PC-9 (cell line): ENCODE results near the gene NBEAL2. TPM values are rescaled to one million over a fixed set of nuclear protein-coding genes. Genes with fewer than 3 reads are reported as not detected.

ENCODE experiments used
- BruUV-seq: library from RNA; stranded (reverse); fragments of 400-500 nt; replicated peaks from 2 replicates; lab custom pipeline; 2021; lab: Mats Ljungman, UMichigan
- CTCF ChIA-PET: fragments of 300-600 bp; sonication (Branson Sonifier 250); formaldehyde crosslinking; loops from one replicate; lab custom pipeline; 2022; ENCODE audit warnings: antibody characterized with exemption; lab: Charles Lee
- POLR2A ChIA-PET: fragments of 300-600 bp; sonication (Branson Sonifier 250); formaldehyde crosslinking; loops from one replicate; lab custom pipeline; 2022; ENCODE audit warnings: antibody characterized with exemption; ENCODE audit not compliant: unreplicated experiment; lab: Charles Lee
- DNase-seq, 2 experiments: peaks; one replicate each; pipeline versions ENCODE4 v3.0.0 to v3.0.0-alpha.2; 2015 to 2022; ENCODE audit warnings: mixed read lengths in 1 of 2
- H2AFZ ChIP-seq: fragments of 200-600 bp; sonication (generic); 2 replicates; pipeline ENCODE4 v1.8.1; 2017; ENCODE audit warnings: antibody characterized with exemption
- H3F3A ChIP-seq: fragments of 200-600 bp; sonication (generic); 2 replicates; pipeline ENCODE4 v1.8.1; 2017; ENCODE audit warnings: antibody characterized with exemption, mild to moderate bottlenecking, low read depth; ENCODE audit not compliant: insufficient read depth
- H3K27ac ChIP-seq: fragments of 200-600 bp; sonication (generic); 2 replicates; pipeline ENCODE4 v1.6.1; 2016; ENCODE audit warnings: mixed run types
- H3K27me3 ChIP-seq: fragments of 200-600 bp; sonication (generic); 2 replicates; pipeline ENCODE4 v1.6.1; 2016; ENCODE audit warnings: low read depth, mixed run types; ENCODE audit not compliant: insufficient read depth
- H3K36me3 ChIP-seq: fragments of 200-600 bp; sonication (generic); 2 replicates; pipeline ENCODE4 v1.6.1; 2016; ENCODE audit warnings: low read depth, mixed run types
- H3K4me1 ChIP-seq: fragments of 200-600 bp; sonication (generic); replicated peaks from 2 replicates; pipeline ENCODE4 v1.6.1; 2016; ENCODE audit warnings: mixed run types; ENCODE audit not compliant: insufficient read depth
- H3K4me2 ChIP-seq: fragments of 200-600 bp; sonication (generic); 2 replicates; pipeline ENCODE4 v1.6.1; 2017; ENCODE audit warnings: mixed run types
- H3K4me3 ChIP-seq: fragments of 200-600 bp; sonication (generic); 2 replicates; pipeline ENCODE4 v1.6.1; 2016; ENCODE audit warnings: mixed run types
- H3K79me2 ChIP-seq: fragments of 200-600 bp; sonication (generic); 2 replicates; pipeline ENCODE4 v1.6.1; 2017; ENCODE audit warnings: low read depth, mixed run types
- H3K9me2 ChIP-seq: fragments of 200-600 bp; sonication (generic); 2 replicates; pipeline ENCODE4 v1.8.1; 2017; ENCODE audit warnings: mild to moderate bottlenecking; ENCODE audit not compliant: insufficient read depth
- H3K9me3 ChIP-seq: fragments of 200-600 bp; sonication (generic); 2 replicates; pipeline ENCODE4 v1.8.1; 2016; ENCODE audit warnings: low read depth; ENCODE audit not compliant: insufficient read depth
- H4K20me1 ChIP-seq: fragments of 200-600 bp; sonication (generic); 2 replicates; pipeline ENCODE4 v1.8.1; 2017; ENCODE audit not compliant: insufficient read depth
- EZH2 ChIP-seq: fragments of 200-600 bp; sonication (generic); IDR thresholded peaks from 2 replicates; pipeline ENCODE4 v1.8.0; 2017; ENCODE audit warnings: antibody characterized with exemption, low read depth
- intact Hi-C: fragments of 100-400 bp; cut with micrococcal nuclease; formaldehyde crosslinking; loops from one replicate; pipeline ENCODE4 v1.10.0; 2022; ENCODE audit not compliant: unreplicated experiment
- total RNA-seq: library from RNA; stranded (reverse); gene quantifications from 2 replicates; pipeline ENCODE4 v1.2.3, GENCODE V29; 2021
- TF ChIP-seq, protein P1 (sequence below): fragments of 200-600 bp; sonication (generic); conservative IDR thresholded peaks from 2 replicates; pipeline ENCODE4 v1.6.1; 2017; ENCODE audit warnings: mixed run types, antibody characterized with exemption, mild to moderate bottlenecking, moderate library complexity

Gene NBEAL2
- total RNA-seq, 1 experiment from 2014 or later: 81.0 TPM

- intact Hi-C loops: no loop called here
- BruUV-seq: no TSS peak
Observed at GRCh38 chr3:47006145-47006651, 26.7 kb downstream of the NBEAL2 start.

GRCh38 chr3:47007001-47007400, 27.5 kb downstream of the NBEAL2 start:
- no peaks in the 10 kb centered on the region for H3K36me3 ChIP-seq
- no peak for DNase-seq
- CTCF ChIA-PET: no interaction called here

More at GRCh38 chr3:47006145-47006651, 26.7 kb downstream of the NBEAL2 start:
- no peaks in the 10 kb centered on the region for H3K36me3 ChIP-seq
- ChIA-PET POLR2A (interaction anchor here (0.7 kb wide), 1 partner anchor 91 kb away, joined by 3 read pairs; no protein-coding TSS in a partner anchor), CTCF (no interaction called here)
- TF ChIP-seq, protein P1, sequence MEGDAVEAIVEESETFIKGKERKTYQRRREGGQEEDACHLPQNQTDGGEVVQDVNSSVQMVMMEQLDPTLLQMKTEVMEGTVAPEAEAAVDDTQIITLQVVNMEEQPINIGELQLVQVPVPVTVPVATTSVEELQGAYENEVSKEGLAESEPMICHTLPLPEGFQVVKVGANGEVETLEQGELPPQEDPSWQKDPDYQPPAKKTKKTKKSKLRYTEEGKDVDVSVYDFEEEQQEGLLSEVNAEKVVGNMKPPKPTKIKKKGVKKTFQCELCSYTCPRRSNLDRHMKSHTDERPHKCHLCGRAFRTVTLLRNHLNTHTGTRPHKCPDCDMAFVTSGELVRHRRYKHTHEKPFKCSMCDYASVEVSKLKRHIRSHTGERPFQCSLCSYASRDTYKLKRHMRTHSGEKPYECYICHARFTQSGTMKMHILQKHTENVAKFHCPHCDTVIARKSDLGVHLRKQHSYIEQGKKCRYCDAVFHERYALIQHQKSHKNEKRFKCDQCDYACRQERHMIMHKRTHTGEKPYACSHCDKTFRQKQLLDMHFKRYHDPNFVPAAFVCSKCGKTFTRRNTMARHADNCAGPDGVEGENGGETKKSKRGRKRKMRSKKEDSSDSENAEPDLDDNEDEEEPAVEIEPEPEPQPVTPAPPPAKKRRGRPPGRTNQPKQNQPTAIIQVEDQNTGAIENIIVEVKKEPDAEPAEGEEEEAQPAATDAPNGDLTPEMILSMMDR: no peak
- TF ChIP-seq EZH2: no peak
- H3K9me3 ChIP-seq: no peaks in the 10 kb centered on the region
- no peak overlapping the region for H3K4me3 ChIP-seq
- no peaks in the 10 kb centered on the region for H4K20me1 ChIP-seq
- H3K4me1 ChIP-seq: no peaks in the 10 kb centered on the region
- no peaks in the 10 kb centered on the region for H3K9me2 ChIP-seq
- H3K79me2 ChIP-seq: no peaks in the 10 kb centered on the region
- H3K27me3 ChIP-seq: no peaks in the 10 kb centered on the region
- no peaks in the 10 kb centered on the region for H3F3A ChIP-seq
- no peak overlapping the region for H3K27ac ChIP-seq
- no peak for DNase-seq
- no peak overlapping the region for H2AFZ ChIP-seq
- H3K4me2 ChIP-seq: no peak overlapping the region

DNA sequence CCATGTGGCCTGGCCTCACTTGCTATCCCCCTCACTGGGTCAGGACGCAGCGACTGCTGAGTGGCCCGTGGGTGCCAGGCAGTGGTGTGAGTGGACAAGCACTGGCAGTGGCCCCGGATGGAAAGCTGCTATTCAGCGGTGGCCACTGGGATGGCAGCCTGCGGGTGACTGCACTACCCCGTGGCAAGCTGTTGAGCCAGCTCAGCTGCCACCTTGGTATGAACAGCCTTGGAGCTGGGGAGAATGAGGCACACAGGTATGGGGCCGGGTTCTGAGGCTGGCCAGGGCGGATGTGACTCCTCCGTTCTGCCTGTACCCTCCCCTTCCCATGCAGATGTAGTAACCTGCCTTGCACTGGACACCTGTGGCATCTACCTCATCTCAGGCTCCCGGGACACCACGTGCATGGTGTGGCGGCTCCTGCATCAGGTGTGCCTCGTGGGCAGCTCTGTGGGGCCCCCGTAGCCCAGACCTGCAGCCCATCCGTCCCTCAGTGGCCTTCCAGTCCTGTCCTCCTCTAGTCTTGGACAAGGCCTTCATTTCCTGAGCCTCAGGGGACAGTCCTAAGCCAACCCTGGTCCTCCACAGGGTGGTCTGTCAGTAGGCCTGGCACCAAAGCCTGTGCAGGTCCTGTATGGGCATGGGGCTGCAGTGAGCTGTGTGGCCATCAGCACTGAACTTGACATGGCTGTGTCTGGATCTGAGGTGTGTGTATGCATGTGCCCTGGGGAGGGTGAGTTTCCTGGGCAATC, 28.2 kb downstream of the NBEAL2 start:
- Histone ChIP-seq H3K27me3 (no peaks in the 10 kb centered on the region), H3K4me1 (no peaks in the 10 kb centered on the region), H3K9me2 (no peaks in the 10 kb centered on the region), H3K4me3 (no peak overlapping the region), H3K9me3 (no peaks in the 10 kb centered on the region), H2AFZ (no peak overlapping the region), H3F3A (no peaks in the 10 kb centered on the region), H4K20me1 (no peaks in the 10 kb centered on the region), H3K36me3 (no peaks in the 10 kb centered on the region), H3K27ac (no peak overlapping the region), H3K4me2 (no peak overlapping the region), H3K79me2 (no peaks in the 10 kb centered on the region)
- CTCF ChIA-PET: no interaction called here
- no TSS peak for BruUV-seq
- DNase-seq: no peak
- intact Hi-C loops: no loop called here
- POLR2A ChIA-PET: interaction anchor here (0.5 kb wide), 1 partner anchor 54 kb away, joined by 4 read pairs; no protein-coding TSS in a partner anchor
- TF ChIP-seq, protein P1: no peak
- no peak for TF ChIP-seq EZH2

More at GRCh38 chr3:47007001-47007400, 27.5 kb downstream of the NBEAL2 start:
- no peaks in the 10 kb centered on the region for H3K4me1 ChIP-seq
- H3K9me2 ChIP-seq: no peaks in the 10 kb centered on the region
- H3K4me3 ChIP-seq: no peak overlapping the region
- no peak overlapping the region for H2AFZ ChIP-seq
- POLR2A ChIA-PET: no interaction called here
- H4K20me1 ChIP-seq: no peaks in the 10 kb centered on the region
- TF ChIP-seq EZH2: no peak
- TF ChIP-seq, protein P1: no peak
- H3K4me2 ChIP-seq: no peak overlapping the region
- intact Hi-C loops: no loop called here
- H3K27ac ChIP-seq: no peak overlapping the region
- no peaks in the 10 kb centered on the region for H3K79me2 ChIP-seq
- no peaks in the 10 kb centered on the region for H3K27me3 ChIP-seq
- H3K9me3 ChIP-seq: no peaks in the 10 kb centered on the region
- no TSS peak for BruUV-seq
- H3F3A ChIP-seq: no peaks in the 10 kb centered on the region
